T-helper 2 cell (primary cell): ENCODE data around the gene TRIM2.

ENCODE experiments used
- DNase-seq, 5 experiments: peaks; one replicate each; pipeline versions ENCODE4 v3.0.0 to v3.0.0-alpha.2; 2012 to 2022

TRIM2 gene

DNA sequence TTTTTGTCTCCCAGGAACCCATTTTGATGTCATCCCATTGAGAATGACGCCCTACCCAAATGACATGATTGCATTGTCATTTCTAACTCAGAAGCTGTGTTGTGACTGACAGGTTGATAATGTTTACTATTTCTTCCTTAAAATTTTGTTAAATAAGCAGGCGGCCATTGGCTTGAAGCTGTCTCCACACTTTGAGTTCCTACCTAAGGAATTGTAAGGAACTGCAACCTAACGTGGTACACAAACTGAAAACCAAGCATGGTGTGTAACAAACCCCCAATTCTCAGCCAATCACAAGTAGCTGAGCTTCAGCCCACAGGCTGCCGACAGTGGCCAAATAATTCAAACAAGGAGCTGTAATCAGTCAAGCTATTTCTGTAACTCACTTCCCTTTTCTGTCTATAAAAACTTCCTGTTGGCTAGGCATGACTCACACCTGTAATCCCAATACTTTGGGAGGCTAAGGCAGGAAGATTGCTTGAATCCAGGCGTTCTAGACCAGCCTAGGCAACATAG, 137.4 kb downstream of the TRIM2 start:
- DNase-seq: peak in 1 of 5 experiments; percentile 12

DNA sequence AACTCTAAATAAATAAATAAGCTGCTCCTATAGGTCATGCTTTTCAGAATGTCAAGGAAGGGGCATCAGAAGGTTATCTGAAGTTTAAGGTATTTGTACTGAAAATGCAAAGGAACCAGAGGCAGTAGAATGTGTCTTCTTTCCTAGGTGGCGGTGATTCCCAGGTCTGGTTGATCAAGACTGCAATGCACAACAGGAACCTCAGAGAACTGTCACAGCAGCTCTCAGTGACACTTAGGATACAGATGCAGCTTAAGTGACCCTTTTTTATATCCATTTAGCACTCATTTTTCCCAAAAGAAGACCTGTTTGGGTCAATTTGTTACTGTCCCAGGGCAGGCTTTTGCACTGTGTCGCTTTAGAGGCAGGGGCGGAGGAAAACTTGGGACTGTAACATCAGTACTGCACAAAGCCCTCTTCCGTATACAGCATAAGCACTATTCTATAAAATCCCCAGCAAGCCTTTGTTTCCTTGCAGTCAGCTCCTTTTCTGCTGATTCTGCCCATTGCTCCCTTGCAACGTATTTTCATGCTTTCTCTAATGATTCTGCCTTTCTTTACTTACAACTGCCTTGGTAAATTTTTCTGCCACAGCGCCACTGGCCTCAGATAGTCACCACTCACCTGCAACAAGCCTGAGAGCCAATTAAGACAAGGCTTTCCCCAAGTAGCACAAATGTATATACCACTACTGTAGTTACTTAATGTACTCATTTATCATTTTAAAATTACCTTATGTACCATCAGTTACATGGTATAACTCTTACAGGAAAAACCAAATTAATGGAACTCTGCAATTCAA, 138.7 kb downstream of the TRIM2 start:
- no peak for DNase-seq

- peak; percentile 75 to 92 (median 86) for DNase-seq
Measured at GRCh38 chr4:153344131-153345011, 140.1 kb downstream of the TRIM2 start, which contains the start of gene MND1. Gene MND1 (plus strand): TSS chr4:153344688. CDS start chr4:153344738, 50 bp downstream.

- peak in 4 of 5 experiments; percentile 15 to 83 (median 22) for DNase-seq
Measured at GRCh38 chr4:153345012-153345981, 141.1 kb downstream of the TRIM2 start.

- no peak for DNase-seq
Measured at GRCh38 chr4:153346031-153346430, 141.8 kb downstream of the TRIM2 start.

- DNase-seq: no peak
Measured at GRCh38 chr4:153346563-153346962, 142.3 kb downstream of the TRIM2 start.

- no peak for DNase-seq
Measured at GRCh38 chr4:153347117-153347516, 142.9 kb downstream of the TRIM2 start.

GRCh38 chr4:153348006-153348405, 143.8 kb downstream of the TRIM2 start:
- DNase-seq: peak in 1 of 5 experiments; percentile 78

GRCh38 chr4:153349206-153349805, 145.1 kb downstream of the TRIM2 start:
- no peak for DNase-seq

GRCh38 chr4:153362184-153362583, 157.9 kb downstream of the TRIM2 start:
- no peak for DNase-seq

DNA sequence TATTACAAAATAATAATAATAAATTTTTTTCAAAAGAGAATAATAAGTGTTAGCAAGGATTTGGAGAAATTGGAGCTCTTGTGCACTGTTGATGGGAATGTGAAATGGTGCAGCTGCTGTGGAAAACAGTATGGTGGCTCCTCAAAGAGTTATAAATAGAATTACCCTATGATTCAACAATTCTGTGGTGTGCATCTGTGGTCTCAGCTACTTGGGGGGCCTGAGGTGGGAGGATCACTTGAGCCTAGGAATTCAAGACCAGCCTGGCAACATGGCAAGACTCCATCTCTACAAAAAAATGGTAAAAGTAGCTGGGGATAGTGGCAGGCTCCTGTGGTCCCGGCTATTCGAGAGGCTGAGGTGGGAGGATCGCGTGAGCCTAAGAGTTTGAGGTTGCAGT, 159.8 kb downstream of the TRIM2 start:
- no peak for DNase-seq

GRCh38 chr4:153365003-153365402, 160.8 kb downstream of the TRIM2 start:
- no peak for DNase-seq

DNA sequence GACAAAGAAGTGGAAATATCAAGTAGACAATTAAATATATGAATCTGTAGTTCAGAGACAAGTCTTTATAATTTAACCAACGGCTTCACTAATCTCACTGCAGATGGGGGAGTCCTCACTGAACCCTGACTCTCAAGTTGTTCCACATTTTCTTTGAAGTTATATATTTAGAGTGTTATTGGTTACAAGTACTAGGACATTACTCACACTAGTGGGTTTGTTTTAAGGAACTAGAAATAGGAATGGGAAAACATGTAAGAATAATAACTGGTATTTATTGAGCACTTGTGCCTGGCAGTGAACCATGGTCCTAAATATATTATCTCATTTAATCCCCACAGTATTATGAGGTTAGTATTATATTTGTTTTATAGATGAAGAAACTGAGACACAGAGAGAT, 162.2 kb downstream of the TRIM2 start:
- DNase-seq: no peak

DNA sequence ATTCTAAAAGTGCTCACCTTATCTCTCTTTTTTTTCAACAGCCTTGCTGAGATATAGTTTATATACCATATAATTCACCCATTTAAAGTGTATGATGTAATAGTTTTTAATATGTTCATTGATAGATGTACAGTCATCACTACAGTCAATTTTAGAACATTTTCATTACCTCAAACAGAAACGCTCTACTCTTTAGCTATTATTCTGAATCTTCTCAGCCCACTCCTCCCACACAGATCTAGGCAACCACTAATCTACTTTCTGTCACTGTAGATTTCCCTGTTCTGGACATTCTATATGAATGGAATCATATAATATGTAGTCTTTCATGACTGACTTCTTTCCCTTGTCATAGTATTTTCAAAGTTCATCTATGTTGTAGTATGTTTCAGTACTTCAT, 162.8 kb downstream of the TRIM2 start:
- DNase-seq: no peak

DNA sequence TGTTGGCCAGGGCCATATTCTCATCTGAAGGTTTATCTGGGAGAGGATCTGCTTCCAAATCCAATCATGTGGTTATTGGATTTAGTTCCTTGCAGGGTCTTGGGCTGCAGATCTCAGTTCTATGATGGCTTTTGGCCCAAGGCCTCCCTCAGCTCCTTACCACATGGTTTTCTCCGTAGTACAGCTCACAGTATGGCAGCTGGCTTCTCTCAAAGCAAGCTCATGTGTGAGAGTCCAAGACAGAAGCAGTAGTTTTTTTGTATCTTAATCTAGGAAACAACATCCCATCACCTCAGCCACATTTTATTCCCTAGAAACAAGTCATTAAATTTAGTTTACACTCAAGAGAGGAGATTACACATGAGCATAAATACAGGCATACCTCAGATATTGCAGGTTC, 164.8 kb downstream of the TRIM2 start:
- no peak for DNase-seq

- no peak for DNase-seq
Measured at GRCh38 chr4:153371701-153372234, 167.5 kb downstream of the TRIM2 start.

DNA sequence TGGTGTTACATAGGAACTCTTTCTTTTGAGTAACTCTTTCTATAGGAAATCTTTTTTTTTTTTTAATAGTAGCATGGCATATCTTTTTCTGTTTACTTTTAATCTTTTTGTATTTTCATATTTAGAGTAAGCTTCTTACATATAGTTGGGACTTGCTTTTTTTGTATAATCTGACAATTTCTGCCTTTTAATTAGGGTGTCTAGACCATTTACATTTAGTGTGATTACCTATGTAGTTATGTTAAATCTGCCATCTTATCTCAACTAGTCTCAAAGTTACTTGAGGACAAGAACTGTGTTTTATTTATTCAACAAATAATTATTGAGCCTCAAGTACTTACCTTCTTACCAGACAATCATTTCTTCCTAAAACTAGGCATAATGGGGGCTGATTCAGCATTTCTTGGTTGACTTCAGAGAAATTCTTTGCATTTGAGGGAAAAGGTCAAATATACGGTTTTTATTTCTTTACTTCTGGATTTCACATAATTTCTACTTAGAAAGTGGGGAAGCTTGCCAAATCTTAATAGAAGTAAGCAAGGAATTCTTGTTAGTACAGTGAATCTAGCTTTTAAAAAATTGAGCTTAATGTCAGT, 168.8 kb downstream of the TRIM2 start:
- DNase-seq: no peak

DNA sequence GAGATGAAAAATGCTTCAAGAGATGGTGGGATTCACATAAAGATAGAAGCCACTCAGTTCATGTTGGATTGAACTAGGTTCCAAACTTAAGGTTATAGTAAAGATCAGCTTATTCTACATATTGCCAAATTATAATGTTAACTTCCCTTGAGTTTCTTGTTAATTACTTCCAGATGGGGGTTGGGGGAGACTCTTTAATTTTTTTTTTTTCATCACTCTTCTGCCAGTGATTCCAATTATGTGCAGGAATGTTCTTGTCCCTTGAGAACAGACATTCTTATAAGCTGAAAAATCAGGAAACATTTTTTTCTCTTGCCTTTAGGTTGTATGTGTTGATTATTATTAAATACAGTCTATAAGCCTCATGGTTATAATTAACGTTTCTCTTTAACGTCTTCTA, 170.2 kb downstream of the TRIM2 start:
- DNase-seq: no peak

DNA sequence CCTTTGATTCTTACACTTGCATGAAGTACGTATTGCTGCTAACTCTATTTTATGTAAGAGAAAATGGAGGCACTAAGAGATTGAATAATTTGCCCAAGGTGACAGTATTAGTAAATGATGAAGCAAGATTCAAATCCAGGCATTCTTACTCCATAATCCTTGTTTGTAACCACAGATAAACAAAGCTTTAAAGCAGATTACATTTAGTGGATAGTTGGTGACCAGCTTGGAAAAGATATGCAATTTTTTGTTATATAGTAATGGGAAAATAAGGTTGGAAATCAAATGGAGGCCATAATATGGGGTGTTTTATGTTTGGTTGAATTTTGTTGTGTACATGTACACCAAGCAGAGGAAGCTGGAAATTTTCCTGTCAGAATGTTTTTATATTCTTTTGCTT, 171.1 kb downstream of the TRIM2 start:
- DNase-seq: no peak

- DNase-seq: no peak
Measured at GRCh38 chr4:153383131-153383530, 178.9 kb downstream of the TRIM2 start.

DNA sequence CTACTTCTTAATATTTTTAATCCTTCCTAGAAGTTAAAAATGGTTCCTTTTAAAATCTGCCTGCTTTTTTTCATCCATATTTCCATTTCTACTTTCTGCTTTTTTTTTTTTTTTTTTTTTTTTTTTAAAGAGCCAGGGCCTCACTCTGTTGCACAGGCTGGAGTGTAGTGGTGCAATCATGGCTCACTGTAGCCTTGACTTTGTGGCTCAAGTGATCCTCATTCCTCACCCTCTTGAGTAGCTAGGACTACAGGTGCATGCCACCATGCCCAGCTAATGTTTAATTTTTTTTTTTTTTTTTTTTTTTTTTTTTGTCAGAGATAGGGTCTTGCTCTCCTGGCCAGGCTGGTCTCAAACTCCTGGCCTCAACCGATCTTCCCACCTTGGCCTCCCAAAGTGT, 179.9 kb downstream of the TRIM2 start:
- no peak for DNase-seq
